HepG2 (cell line): ENCODE data around the gene CBX7. TPM values are rescaled to one million over a fixed set of nuclear protein-coding genes. Genes with fewer than 3 reads are reported as not detected.
A peak's percentile ranks its signal among the peaks of the same experiment; 100 is the strongest.
"Not testable (repeated sequence)": the region's sequence is repeated elsewhere in the genome, so short reads cannot be mapped to it uniquely, and the experiment has no call there.

Experiments used
- ATAC-seq: fragments of 200-7000 bp; cut with Tn5 transposase; 3 replicates; pipeline ENCODE4 v1.9.1; 2020; ENCODE audit warnings: mild to moderate bottlenecking, moderate library complexity
- BruUV-seq: library from RNA; stranded (reverse); fragments of 400-500 nt; replicated peaks from 2 replicates; lab custom pipeline; 2021; lab: Mats Ljungman, UMichigan
- CTCF ChIA-PET: fragments of 300-600 bp; formaldehyde crosslinking; extraction: SDS; loops from one replicate; lab custom pipeline; 2021; ENCODE audit warnings: low total read pairs, inconsistent platforms, low intra/inter-chr PET ratio; lab: Yijun Ruan, JAX
- POLR2A ChIA-PET: fragments of 350-600 bp; sonication (Branson Sonifier 250); formaldehyde crosslinking; loops from one replicate; lab custom pipeline; 2020; ENCODE audit warnings: antibody characterized with exemption, inconsistent platforms; lab: Yijun Ruan, JAX
- DNase-seq: peaks from one replicate; pipeline ENCODE4 v3.0.0-alpha.2; 2015; ENCODE audit warnings: low spot score
- FAIRE-seq: peaks from 3 replicates; lab custom pipeline; 2011; peaks lifted over from hg19 to GRCh38; lab: Jason Lieb, UNC
- H2AFZ ChIP-seq: one replicate; pipeline ENCODE4 v1.6.1; 2011; ENCODE audit warnings: low read length, inconsistent platforms
- H3K27ac ChIP-seq: fragments of 300-600 bp; 3 replicates; pipeline ENCODE4 v1.8.0; 2011; ENCODE audit warnings: mixed run types, mild to moderate bottlenecking, mixed read lengths, low read length, inconsistent platforms; ENCODE audit not compliant: insufficient read depth; ENCODE audit errors: extremely low read length
- H3K27me3 ChIP-seq, 2 experiments: fragments of 200-600 bp in 1 of 2; 2 replicates in 1 of 2; 3 replicates in 1 of 2; pipeline versions ENCODE4 v1.6.0 to v1.8.0; 2011; ENCODE audit warnings: low read length in 2 of 2, mild to moderate bottlenecking in 2 of 2, moderate library complexity in 2 of 2, inconsistent platforms in 1 of 2; ENCODE audit not compliant: insufficient read depth in 2 of 2, control insufficient read depth in 1 of 2
- H3K36me3 ChIP-seq, 2 experiments: fragments of 200-600 bp in 1 of 2; replicated peaks in 1 of 2; 2 replicates in 1 of 2; 3 replicates in 1 of 2; pipeline versions ENCODE4 v1.5.1 to v1.8.0; 2011; ENCODE audit warnings: low read length in 2 of 2, inconsistent platforms in 1 of 2; ENCODE audit not compliant: insufficient read depth in 2 of 2, control insufficient read depth in 1 of 2
- H3K4me1 ChIP-seq: 2 replicates; pipeline ENCODE4 v1.5.1; 2012; ENCODE audit warnings: low read length, inconsistent platforms; ENCODE audit not compliant: insufficient read depth
- H3K4me2 ChIP-seq: 2 replicates; pipeline ENCODE4 v1.6.0; 2011; ENCODE audit warnings: low read depth, low read length, inconsistent platforms
- H3K4me3 ChIP-seq, 3 experiments: fragments of 200-600 bp in 1 of 3; sonication (generic), shearing (Covaris generic) in 1 of 3; replicated peaks in 1 of 3; 2 replicates each; pipeline ENCODE4 v1.5.1; 2011 to 2016; ENCODE audit warnings: low read length in 3 of 3, inconsistent platforms in 2 of 3, low read depth in 2 of 3, mild to moderate bottlenecking in 2 of 3, control low read depth in 1 of 3, mixed read lengths in 1 of 3; ENCODE audit not compliant: insufficient read depth in 1 of 3
- H3K79me2 ChIP-seq: one replicate; pipeline ENCODE4 v1.6.1; 2011; ENCODE audit warnings: low read length, inconsistent platforms; ENCODE audit not compliant: insufficient read depth
- H3K9ac ChIP-seq: 2 replicates; pipeline ENCODE4 v1.6.0; 2011; ENCODE audit warnings: mild to moderate bottlenecking, low read depth, low read length, inconsistent platforms; ENCODE audit not compliant: insufficient read depth
- H3K9me3 ChIP-seq: 2 replicates; pipeline ENCODE4 v1.5.1; 2012; ENCODE audit warnings: mild to moderate bottlenecking, low read length
- H4K20me1 ChIP-seq: 2 replicates; pipeline ENCODE4 v1.6.0; 2011; ENCODE audit warnings: inconsistent platforms, mild to moderate bottlenecking, low read length, moderate library complexity; ENCODE audit not compliant: insufficient read depth
- ATF7 ChIP-seq, 2 experiments: fragments of 450-650 bp in 1 of 2; sonication (generic) in 1 of 2; formaldehyde crosslinking in 1 of 2; IDR thresholded peaks; 2 replicates each; pipeline versions ENCODE4 v1.4.0 to v1.6.1; 2016 to 2020; ENCODE audit warnings: antibody characterized with exemption in 1 of 2, mild to moderate bottlenecking in 1 of 2, missing genetic modification reagents in 1 of 2
- CEBPB ChIP-seq: IDR thresholded peaks from 2 replicates; pipeline ENCODE4 v1.6.1; 2011; ENCODE audit warnings: low read depth, low read length, improper control_type of control experiment, borderline replicate concordance
- RCOR2 ChIP-seq: IDR thresholded peaks from 2 replicates; pipeline ENCODE4 v1.6.1; 2016; ENCODE audit warnings: missing biosample characterization, missing genetic modification reagents
- ZMYM3 ChIP-seq: sonication (generic); formaldehyde crosslinking; IDR thresholded peaks from 2 replicates; pipeline ENCODE4 v1.5.1; 2020; ENCODE audit warnings: mild to moderate bottlenecking, missing genetic modification reagents
- ZNF768 ChIP-seq: sonication (generic); formaldehyde crosslinking; IDR thresholded peaks from 2 replicates; pipeline ENCODE4 v1.4.0; 2020; ENCODE audit warnings: missing genetic modification reagents
- WGBS: methylation state at CpG from one replicate; pipeline ENCODE4 v1.1.6; 2017; ENCODE audit warnings: low lambda C conversion rate; 5-methylcytosine and 5-hydroxymethylcytosine counted together
- in situ Hi-C: cut with HindIII; loops from 2 replicates; pipeline ENCODE4 v1.10.0; 2017; ENCODE audit warnings: low pct_unique_long_range_greater_than_20kb; ENCODE audit not compliant: extremely low pct_ligation_motif_present
- intact Hi-C: fragments of 100-400 bp; cut with micrococcal nuclease; formaldehyde crosslinking; loops from one replicate; pipeline ENCODE4 v1.10.0; 2022; ENCODE audit not compliant: unreplicated experiment
- polyA plus RNA-seq, 8 experiments: library from polyadenylated mRNA; depleted of rRNA in 3 of 8; stranded (reverse) in 7 of 8; unstranded in 1 of 8; fragments of >200 nt; fragmentation: Illumina TruSeq in 4 of 8; extraction: Trizol in 4 of 8; gene quantifications; 2 replicates each; pipeline versions ENCODE4 v1.2.1 to v1.2.3, GENCODE V29; 2011 to 2016; ENCODE audit warnings: low read depth in 4 of 8, missing spikeins in 1 of 8, mixed read lengths in 1 of 8; ENCODE audit not compliant: insufficient read depth in 1 of 8
- total RNA-seq, 5 experiments: library from RNA; depleted of rRNA; stranded (reverse); fragments of >200 nt; fragmentation: Illumina TruSeq; extraction: Trizol; gene quantifications; 2 replicates each; pipeline ENCODE4 v1.2.3, GENCODE V29; 2016; ENCODE audit warnings: low read depth in 1 of 5
- TF ChIP-seq, protein P1 (sequence below): sonication (generic); formaldehyde crosslinking; IDR thresholded peaks from 2 replicates; pipeline ENCODE4 v1.8.0; 2022; ENCODE audit warnings: mild to moderate bottlenecking, missing genetic modification reagents, borderline replicate concordance

The CBX7 gene
- total and polyA plus RNA-seq, 2 of the 13 experiments (the other 11 are each of a cell fraction or from before 2014, with no cell fraction given) = 0.35 to 4.9 TPM

DNA sequence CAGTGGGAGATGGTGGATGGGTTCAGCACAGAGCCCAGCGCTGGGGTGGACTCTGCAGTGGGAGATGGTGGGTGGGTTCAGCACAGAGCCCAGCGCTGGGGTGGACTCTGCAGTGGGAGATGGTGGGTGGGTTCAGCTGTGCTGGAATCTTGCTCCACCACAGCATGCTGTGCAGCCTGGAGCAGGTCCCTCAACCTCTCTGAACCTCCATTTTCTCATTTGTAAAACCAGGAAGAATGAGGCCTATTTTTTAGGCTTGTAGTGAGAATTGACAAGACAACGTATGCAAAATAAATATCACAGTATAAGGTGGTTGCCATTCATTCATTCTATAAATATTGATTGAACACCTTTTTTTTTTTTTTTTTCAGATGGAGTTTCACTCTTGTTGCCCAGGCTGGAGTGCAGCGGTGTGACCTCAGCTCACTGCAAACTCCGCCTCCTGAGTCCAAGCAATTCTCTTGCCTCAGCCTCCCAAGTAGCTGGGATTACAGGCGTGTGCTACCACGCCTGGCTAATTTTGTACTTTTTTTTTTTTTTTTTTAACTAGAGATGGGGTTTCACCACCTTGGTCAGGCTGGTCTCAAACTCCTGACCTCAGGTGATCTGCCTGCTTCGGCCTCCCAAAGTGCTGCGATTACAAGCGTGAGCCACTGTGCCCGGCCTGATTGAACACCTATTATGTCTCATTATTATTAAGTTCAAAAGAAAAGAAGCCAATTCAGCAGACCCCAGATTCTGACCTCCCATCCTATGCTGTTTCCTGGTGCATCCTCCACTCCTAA, 20.0 kb upstream of the CBX7 start:
- not testable (repeated sequence) for H4K20me1 ChIP-seq, H3K79me2 ChIP-seq, FAIRE-seq, BruUV-seq, H3K27me3 ChIP-seq, H2AFZ ChIP-seq, ATAC-seq, H3K36me3 ChIP-seq, H3K27ac ChIP-seq, DNase-seq, H3K9me3 ChIP-seq, H3K9ac ChIP-seq
- intact Hi-C loops = loop anchor here (5.0 to 10.0 kb wide), 3 partner anchors 40 to 120 kb away; partner anchors contain the start of gene PDGFB
- Histone ChIP-seq H3K4me2 (peak overlapping the region; percentile 73; the same call in 1 of the 2 replicates), H3K4me1 (peaks cover 68% of the 10 kb centered on the region), H3K4me3 (0 out of 6 replicates have a peak overlapping the region, but pooled peaks of 1 of the 3 experiments have one; percentile 41)
- CTCF ChIA-PET = interaction anchor here (4.6 kb wide), 1 partner anchor 137 kb away, joined by 27 read pairs; no protein-coding TSS in a partner anchor
- WGBS = 66% methylated on average over 10 of the region's 11 CpGs
- POLR2A ChIA-PET = interaction anchor here (1.7 to 6.1 kb wide), 3 partner anchors 69 to 146 kb away, joined by 4 to 72 read pairs (median 16); partner anchors contain the start of gene RPL3
- in situ Hi-C loops = loop anchor here (5.0 kb wide), 1 partner anchor 140 kb away; no protein-coding TSS in a partner anchor
- peak; percentile 69 for TF ChIP-seq ZMYM3
- 0 out of 2 replicates have a peak, but pooled peaks have one; percentile 25 for TF ChIP-seq RCOR2
- peak; percentile 98 for TF ChIP-seq ZNF768 (CRISPR knock-in tag)

DNA sequence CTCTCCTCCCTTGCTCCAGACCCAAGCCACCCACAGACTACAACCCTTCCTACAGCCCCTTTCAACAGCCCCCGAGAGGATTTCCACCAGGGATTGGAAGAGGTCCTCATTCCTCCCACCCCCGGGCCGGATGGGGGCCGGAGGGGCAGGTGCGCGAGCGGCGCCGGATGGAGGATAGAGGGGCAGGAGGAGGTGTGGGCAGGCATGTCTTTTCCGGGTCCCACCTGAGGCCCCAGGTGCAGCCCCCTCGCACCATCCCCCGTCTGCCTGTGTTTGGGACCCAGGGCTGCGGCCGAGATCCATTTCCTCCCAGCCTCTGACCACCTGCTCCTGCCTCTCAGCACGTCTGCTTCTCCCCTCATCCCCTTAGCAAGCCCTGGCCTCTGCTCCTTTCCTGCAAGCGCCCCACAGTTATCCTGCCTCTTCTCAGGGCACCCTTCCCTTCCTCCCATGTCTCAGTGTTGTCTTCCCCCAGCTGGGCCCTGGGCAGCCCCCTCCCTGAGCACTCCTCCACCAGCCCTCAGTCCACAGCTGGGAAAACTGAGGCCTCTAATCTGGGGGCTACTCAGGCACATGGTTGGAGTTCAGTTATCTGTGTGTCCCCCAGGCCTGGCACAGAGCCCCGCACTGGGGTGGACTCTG, 19.3 kb upstream of the CBX7 start:
- H4K20me1 ChIP-seq = no peaks in the 10 kb centered on the region
- no peak overlapping the region; a peak in 1 of 6 replicates for H3K4me3 ChIP-seq
- DNase-seq (no peak), FAIRE-seq (no peak), ATAC-seq (no peak)
- H2AFZ ChIP-seq = no peak overlapping the region
- peaks cover 0 to 2% of the 10 kb centered on the region in 2 experiments; a peak in 1 of 5 replicates for H3K27me3 ChIP-seq
- in situ Hi-C loops = loop anchor here (5.0 kb wide), 1 partner anchor 141 kb away; no protein-coding TSS in a partner anchor
- 68% methylated on average over 17 of the region's 17 CpGs for WGBS
- intact Hi-C loops = loop anchor here (2.0 to 10.0 kb wide), 4 partner anchors 41 to 137 kb away; partner anchors contain the start of gene PDGFB
- CTCF ChIA-PET = interaction anchor here (1.3 to 4.6 kb wide), 3 partner anchors 44 to 138 kb away, joined by 5 to 27 read pairs (median 6); no protein-coding TSS in a partner anchor
- H3K36me3 ChIP-seq = no peaks in the 10 kb centered on the region
- H3K4me1 ChIP-seq = peaks cover 61% of the 10 kb centered on the region
- H3K79me2 ChIP-seq = no peaks in the 10 kb centered on the region
- TF ChIP-seq CEBPB = no peak
- no peak for TF ChIP-seq ATF7 (IDR thresholded peaks at IDR 0.05)
- TF ChIP-seq ATF7 (CRISPR knock-in tag; IDR thresholded peaks at IDR 0.05) = no peak
- TF ChIP-seq, protein P1, sequence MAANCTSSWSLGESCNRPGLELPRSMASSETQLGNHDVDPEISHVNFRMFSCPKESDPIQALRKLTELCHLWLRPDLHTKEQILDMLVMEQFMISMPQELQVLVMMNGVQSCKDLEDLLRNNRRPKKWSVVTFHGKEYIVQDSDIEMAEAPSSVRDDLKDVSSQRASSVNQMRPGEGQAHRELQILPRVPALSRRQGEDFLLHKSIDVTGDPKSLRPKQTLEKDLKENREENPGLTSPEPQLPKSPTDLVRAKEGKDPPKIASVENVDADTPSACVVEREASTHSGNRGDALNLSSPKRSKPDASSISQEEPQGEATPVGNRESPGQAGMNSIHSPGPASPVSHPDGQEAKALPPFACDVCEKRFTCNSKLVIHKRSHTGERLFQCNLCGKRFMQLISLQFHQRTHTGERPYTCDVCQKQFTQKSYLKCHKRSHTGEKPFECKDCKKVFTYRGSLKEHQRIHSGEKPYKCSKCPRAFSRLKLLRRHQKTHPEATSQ = no peak
- no peaks in the 10 kb centered on the region for H3K9me3 ChIP-seq
- H3K9ac ChIP-seq = no peak overlapping the region
- POLR2A ChIA-PET = interaction anchor here (0.7 to 6.1 kb wide), 7 partner anchors 42 to 148 kb away, joined by 3 to 72 read pairs (median 4); partner anchors contain the start of gene RPL3
- no peak overlapping the region for H3K4me2 ChIP-seq
- no peak overlapping the region for H3K27ac ChIP-seq
- no TSS peak for BruUV-seq
